Kidney glomerular epithelial cell (primary cell): ENCODE data around the gene COQ8A.

ENCODE experiments used
- DNase-seq: peaks from one replicate; lab custom pipeline; 2025; lab: John Stamatoyannopoulos, UW

Gene COQ8A

DNA sequence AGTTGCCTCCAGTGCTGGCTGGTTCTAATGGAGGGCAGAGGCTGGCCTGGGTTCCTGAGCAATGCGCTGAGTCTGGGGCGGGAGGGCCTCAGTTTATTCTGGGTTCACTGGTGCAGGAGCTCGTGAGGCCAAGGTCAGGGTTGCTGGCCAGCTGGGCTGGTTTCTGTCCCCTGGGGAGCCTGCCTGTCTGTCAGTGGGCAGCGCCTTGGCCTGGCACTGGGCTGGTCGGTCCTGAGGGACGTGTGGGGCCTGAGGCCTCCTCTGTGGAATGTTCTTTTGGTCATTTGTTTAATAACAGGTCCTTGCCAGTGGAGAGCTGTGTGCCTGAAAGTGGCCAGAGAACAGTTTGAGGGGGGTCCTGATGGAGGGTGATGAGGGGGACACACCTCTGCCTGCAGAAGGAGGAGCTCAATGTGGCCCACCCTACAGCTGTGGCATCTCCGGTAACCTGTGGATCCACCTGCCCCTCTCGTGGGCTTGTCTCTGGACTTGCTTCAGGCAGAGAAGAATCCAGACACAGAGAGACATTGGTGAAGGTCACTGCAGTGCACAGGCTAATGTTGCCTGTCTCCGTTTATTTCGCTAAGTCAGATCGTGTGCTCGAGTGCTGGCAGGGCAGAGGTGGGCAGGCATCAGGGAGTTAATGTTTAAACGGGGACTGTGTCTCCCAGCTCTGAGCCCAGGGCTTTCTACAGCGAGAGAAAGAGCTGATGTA, 34.6 kb downstream of the COQ8A start:
- DNase-seq = no peak

GRCh38 chr1:226975259-226976250, 35.5 kb downstream of the COQ8A start:
- no peak for DNase-seq

- DNase-seq = no peak
Measured at GRCh38 chr1:226976276-226976977, 36.3 kb downstream of the COQ8A start.

DNA sequence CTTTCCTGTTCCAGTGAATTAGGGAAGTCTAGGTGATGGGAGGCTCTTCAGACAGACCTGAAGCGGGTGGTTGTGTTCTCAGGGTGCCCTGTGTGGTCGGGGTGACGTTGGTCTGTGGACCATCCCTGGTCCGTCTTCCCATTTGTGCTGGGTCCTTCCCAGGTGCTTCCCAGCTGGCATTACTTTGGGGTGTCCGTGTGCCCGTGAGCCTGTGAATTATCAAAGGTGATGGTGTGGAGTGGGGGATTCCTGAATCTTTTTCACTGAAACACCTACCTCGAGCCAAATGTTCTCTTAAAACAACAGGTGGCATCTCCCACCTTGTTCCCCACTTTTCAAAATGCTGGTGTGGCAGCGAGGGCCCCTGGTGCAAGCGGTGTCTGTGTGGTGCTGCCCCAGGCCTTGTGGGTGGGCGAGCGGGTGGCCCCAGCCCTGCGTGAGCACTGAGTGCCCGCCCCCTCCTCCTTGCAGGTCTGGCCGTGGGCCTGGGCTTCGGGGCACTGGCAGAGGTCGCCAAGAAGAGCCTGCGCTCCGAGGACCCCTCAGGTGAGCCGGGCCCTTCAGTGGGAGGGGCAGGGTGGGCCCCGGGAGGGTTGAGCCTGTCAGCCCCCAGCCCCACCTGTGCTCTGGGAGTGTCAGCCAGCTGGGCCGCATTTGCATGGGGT, 37.0 kb downstream of the COQ8A start:
- DNase-seq = no peak

- no peak for DNase-seq
Measured at GRCh38 chr1:226977643-226978431, 37.7 kb downstream of the COQ8A start.

GRCh38 chr1:226978432-226979114, 38.5 kb downstream of the COQ8A start:
- DNase-seq = no peak

DNA sequence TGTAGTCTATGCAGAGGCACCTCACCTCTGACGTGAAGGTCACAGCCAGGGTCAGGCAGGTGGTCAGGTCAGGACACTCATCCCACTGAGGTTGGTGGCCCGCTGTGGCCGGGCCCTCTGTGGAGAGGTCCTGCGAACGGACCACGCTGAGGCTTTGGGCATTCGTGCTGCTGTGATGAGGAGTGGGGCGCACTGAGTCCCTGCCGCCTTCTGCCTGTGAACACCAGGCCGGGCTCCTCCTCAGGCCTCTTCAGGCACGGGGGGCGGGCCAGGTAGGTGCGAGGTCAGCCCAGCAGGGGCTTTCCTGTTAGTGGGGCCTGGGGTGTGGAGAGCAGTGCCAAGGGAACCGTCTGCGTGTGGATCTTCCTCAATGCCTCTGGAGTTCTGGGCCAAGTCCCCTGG, 39.0 kb downstream of the COQ8A start:
- no peak for DNase-seq

GRCh38 chr1:226979517-226980121, 39.5 kb downstream of the COQ8A start:
- no peak for DNase-seq

DNA sequence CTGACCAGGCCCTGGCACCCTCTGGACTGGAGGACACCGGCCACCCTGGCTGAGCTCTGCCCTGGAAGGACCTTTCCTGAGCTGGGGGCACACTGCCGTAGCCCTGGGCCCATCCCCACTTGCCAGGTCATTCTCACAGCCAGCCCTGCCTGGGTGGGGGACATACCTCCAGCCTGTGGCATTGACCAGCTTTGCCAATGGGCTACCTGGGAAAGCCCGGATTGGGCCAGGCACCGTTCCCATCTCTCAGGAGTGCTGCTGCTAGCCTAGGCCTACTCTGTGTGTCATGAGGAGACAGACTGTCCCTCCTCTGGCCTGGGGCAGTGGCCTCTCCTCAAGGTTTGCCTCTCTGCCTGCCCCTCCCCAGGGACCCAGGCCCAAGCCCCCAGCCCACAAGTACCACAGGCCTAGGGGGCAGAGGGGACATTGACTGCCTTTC, 40.0 kb downstream of the COQ8A start:
- DNase-seq = no peak

DNA sequence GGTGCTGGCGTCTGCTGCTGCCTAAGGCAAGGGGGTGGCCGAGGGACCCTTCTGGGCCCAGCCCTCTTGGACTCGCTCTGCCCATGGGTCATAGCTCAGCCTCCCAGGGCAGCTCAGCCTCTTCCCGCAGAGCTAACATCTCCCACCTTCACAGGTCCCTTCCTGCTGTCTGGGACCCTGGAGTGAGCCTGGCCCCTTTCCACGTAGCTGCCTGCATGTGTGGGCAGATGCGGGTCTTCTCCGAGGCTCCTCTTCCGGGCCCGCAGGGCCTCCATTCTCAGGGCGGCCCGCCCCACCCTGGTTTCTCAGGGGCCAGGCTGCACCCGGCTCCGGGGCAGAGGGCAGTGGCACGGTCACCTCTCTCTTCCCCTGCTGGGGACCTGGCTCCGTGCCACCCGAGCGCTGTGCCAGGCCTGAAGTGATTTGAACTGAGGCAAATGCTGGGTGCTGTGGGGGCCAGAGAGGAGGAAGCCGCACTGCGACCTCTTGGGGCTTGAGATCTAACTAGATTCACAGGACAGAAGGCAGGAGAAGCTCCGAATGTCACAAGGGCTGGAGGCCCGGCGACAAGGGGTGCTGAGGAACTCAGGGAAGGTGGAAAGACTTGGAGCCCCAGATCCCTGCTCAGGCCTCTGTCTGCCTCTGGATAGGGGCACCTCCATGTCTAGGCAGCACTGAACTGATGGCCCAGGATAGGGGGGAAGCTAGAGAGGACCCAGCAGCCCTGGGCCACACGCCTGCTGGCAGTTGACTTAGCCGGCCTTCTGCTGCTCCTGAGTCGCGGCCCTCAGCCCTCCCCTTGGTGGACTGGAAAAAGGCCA, 40.7 kb downstream of the COQ8A start:
- DNase-seq = no peak

DNA sequence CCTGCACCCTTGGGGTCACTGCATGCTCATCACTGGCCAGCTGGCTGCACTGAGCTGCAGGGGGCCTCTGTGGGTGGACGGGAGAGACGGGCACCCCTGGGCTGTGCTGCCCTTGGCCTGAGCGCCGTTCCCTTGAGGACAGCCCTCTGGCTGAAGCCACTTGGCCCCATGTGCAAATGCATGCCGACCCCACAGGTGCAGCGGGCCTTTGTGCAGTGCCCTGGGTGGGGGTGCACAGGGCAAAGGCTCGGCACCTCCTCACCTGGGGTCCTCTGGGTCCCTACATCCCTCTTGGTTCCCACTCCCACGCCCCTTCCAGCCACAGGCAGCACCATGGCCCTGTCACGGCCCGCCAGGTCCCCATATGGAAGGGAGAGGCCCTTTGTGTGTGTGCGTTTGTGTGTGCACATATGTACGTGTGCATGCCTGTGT, 41.3 kb downstream of the COQ8A start:
- DNase-seq = no peak

DNA sequence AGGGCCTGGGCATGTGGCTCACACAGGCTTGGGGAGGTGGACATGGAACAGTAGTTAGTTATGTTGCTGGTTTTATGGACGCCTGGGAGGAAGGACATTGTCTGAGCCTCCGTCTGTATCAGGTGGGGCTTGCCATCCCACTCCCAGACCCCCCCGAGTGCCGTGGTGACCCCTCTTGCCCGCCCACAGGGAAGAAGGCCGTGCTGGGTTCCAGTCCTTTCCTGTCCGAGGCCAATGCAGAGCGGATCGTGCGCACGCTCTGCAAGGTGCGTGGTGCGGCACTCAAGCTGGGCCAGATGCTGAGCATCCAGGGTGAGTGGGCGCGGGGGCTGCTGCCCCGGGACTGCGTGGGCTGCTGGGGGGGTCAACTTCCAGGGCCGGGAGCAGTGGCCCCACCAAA, 41.7 kb downstream of the COQ8A start:
- no peak for DNase-seq

GRCh38 chr1:226982451-226983177, 42.5 kb downstream of the COQ8A start:
- DNase-seq = no peak

GRCh38 chr1:226983247-226983991, 43.3 kb downstream of the COQ8A start:
- no peak for DNase-seq

DNA sequence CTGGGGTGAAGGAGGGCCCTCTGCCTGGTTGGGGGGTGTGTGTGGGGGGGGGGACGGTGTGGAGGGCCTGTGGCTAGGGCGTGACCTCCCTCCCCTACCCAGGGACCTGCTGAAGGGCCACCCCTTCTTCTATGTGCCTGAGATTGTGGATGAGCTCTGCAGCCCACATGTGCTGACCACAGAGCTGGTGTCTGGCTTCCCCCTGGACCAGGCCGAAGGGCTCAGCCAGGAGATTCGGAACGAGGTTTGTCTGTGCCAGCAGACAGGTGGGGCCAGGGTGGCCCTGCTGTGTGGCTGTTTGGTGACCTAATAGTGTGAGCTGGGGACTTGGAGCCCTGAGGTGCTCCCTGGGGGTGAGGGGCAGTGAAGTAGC, 43.9 kb downstream of the COQ8A start:
- no peak for DNase-seq

GRCh38 chr1:226984521-226985238, 44.6 kb downstream of the COQ8A start:
- DNase-seq = no peak

DNA sequence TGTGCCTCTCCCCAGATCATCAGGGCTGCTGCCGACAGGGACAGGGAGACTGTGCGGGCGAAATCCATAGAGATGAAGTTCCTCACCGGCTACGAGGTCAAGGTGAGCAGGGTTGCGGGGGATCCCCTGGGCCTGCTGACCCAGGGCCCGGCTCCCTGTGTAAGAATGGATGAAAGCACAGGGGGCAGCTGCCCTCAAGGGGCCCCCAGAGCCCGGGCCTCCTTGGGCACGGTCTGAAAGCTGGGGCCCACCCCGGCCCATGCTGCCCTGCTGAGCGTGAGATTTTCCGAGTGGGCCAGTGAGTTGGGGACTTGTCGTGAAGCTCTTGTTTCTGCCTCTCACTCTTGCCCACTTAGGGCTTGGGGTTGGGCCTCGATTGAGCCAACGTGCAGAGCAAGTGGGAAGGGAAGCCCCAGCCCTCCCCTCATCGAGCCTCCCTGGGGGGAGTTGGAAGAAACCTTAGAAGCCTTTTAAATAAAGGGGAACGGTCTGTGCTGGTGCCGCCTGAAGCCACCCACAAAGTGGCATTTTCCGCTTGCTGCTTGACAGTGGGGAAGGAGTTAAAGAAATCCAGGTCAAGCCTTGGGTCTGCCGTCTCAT, 45.2 kb downstream of the COQ8A start:
- no peak for DNase-seq
